Right lobe of liver (tissue), 6 donors: ENCODE measurements around the gene ERVMER34-1. TPM values are rescaled to one million over a fixed set of nuclear protein-coding genes. Genes with fewer than 3 reads are reported as not detected.

Experiments
- ATAC-seq, 4 donors: fragments of 200-7000 bp; cut with Tn5 transposase; one replicate each; pipeline ENCODE4 v1.9.1; 2020; ENCODE audit warnings: mild to moderate bottlenecking in 4 of 4, moderate library complexity in 4 of 4
- DNase-seq, 3 donors: peaks; one replicate each; pipeline ENCODE4 v3.0.0-alpha.2; 2020
- H3K27ac ChIP-seq, 3 donors: fragments of 200-600 bp; one replicate each; pipeline ENCODE4 v1.8.0; 2022
- H3K27me3 ChIP-seq, 2 donors: fragments of 200-600 bp; one replicate each; pipeline ENCODE4 v1.8.0; 2022
- H3K36me3 ChIP-seq, 4 donors: fragments of 200-600 bp; sonication (generic) in 1 of 4; one replicate each; pipeline versions ENCODE4 v1.5.1 to v1.8.0; 2017 to 2022; ENCODE audit warnings: control low read depth in 1 of 4
- H3K4me1 ChIP-seq, 4 donors: fragments of 200-600 bp; sonication (generic) in 1 of 4; one replicate each; pipeline versions ENCODE4 v1.5.1 to v1.8.0; 2017 to 2022; ENCODE audit warnings: control low read depth in 1 of 4
- H3K4me3 ChIP-seq, 3 donors: fragments of 200-600 bp; one replicate each; pipeline ENCODE4 v1.8.0; 2022
- H3K9me3 ChIP-seq, 4 donors: fragments of 200-600 bp; sonication (generic) in 1 of 4; one replicate each; pipeline versions ENCODE4 v1.5.1 to v1.8.0; 2017 to 2022; ENCODE audit warnings: control low read depth in 1 of 4
- POLR2A ChIP-seq: fragments of 450-650 bp; IDR thresholded peaks from one replicate; pipeline ENCODE4 v1.6.1; 2017; ENCODE audit warnings: antibody characterized with exemption, mild to moderate bottlenecking
- WGBS: methylation state at CpG from one replicate; pipeline ENCODE4 v1.1.6; 2018; ENCODE audit warnings: low coverage, low lambda C conversion rate; ENCODE audit not compliant: insufficient coverage; ENCODE audit errors: missing lambda C conversion rate; 5-methylcytosine and 5-hydroxymethylcytosine counted together
- intact Hi-C, 2 donors: fragments of 100-400 bp; cut with DNase I; formaldehyde crosslinking; loops; one replicate each; pipeline versions ENCODE4 v1.11.2 to v1.14.1; 2022
- total RNA-seq, 6 experiments: library from RNA; depleted of rRNA in 2 of 6; stranded (reverse); fragments of >200 nt in 2 of 6; fragmentation: NEBNext Ultra II Directional in 3 of 6; extraction: Animal tissue kit (Norgen Biotek cat#: 25700) in 3 of 6; gene quantifications; one replicate each; pipeline versions ENCODE4 v1.1.0 to v1.2.4, GENCODE V29; 2016 to 2023
- TF ChIP-seq, protein P1 (sequence below), 4 donors: fragments of 200-600 bp in 3 of 4; fragments of 450-650 bp in 1 of 4; IDR thresholded peaks; one replicate each; pipeline versions ENCODE4 v1.5.1 to v1.8.0; 2016 to 2022; ENCODE audit warnings: antibody characterized with exemption in 4 of 4, mild to moderate bottlenecking in 2 of 4
- donor health status: DM: no; HTN: yes; CAD: no.
- donor health status: DM: no; HTN: no; CAD: no.
- donor health status: DM: no; HTN: no; CAD: no.
- donor health status: DM: no; HTN: yes; CAD: no.
- donor health status: DM: no; HTN: yes; CAD: no.

Gene ERVMER34-1
- total RNA-seq, 6 experiments from 2014 or later: 0.04 to 0.20 (median 0.15) TPM; not detected in 2

DNA sequence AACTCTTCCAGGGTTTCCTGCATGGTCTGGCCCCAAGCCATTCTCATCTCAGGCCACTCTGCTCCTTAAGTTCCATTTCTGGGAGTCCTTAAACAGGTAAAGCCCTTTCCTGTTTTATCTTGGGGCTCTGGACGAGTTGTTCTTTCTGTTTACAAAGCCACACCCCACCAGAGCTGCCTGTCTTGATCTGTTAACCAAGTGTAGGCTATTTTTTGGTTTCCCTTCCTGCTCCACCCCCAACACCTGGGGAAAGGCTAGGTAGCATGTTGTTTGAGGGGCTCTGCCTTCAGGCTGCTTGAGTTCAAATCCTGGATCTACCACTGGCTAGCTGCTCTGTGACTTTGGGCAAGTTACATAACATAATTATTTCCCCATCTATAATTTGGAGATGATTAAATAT, 40.0 kb downstream of the ERVMER34-1 start:
- peaks cover 0 to 10% (median 4%) of the 10 kb centered on the region in 4 donors for H3K4me1 ChIP-seq
- no peak overlapping the region for H3K27ac ChIP-seq
- no peaks in the 10 kb centered on the region for H3K9me3 ChIP-seq
- no peaks in the 10 kb centered on the region for H3K27me3 ChIP-seq
- ATAC-seq (no peak), DNase-seq (no peak)
- intact Hi-C loops: no loop called here
- WGBS: 0% methylated on average over 1 of the region's 1 CpG
- no peak overlapping the region for H3K4me3 ChIP-seq
- no peak for TF ChIP-seq POLR2A
- TF ChIP-seq, protein P1, sequence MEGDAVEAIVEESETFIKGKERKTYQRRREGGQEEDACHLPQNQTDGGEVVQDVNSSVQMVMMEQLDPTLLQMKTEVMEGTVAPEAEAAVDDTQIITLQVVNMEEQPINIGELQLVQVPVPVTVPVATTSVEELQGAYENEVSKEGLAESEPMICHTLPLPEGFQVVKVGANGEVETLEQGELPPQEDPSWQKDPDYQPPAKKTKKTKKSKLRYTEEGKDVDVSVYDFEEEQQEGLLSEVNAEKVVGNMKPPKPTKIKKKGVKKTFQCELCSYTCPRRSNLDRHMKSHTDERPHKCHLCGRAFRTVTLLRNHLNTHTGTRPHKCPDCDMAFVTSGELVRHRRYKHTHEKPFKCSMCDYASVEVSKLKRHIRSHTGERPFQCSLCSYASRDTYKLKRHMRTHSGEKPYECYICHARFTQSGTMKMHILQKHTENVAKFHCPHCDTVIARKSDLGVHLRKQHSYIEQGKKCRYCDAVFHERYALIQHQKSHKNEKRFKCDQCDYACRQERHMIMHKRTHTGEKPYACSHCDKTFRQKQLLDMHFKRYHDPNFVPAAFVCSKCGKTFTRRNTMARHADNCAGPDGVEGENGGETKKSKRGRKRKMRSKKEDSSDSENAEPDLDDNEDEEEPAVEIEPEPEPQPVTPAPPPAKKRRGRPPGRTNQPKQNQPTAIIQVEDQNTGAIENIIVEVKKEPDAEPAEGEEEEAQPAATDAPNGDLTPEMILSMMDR (IDR thresholded peaks at IDR 0.05): no peak
- H3K36me3 ChIP-seq: peaks cover 0 to 20% (median 0%) of the 10 kb centered on the region in 4 donors

DNA sequence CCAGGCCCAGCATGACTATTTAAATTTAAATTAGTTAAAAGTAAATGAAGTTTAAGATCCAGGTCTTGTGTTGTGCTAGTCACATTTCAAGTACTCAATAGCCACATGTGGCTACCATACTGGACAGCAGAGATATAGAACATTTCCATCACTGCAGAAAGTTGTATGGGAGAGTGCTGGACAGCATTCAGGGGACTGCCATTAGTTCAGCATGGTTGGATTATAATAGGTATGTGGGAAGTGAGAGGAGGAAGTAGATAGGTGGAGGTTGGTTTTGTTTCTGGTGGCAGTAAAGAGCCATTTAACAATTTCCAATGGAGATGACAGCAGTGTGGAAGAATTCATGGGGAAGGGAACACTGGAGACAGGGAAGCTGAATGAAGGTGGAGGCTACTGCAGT, 42.1 kb downstream of the ERVMER34-1 start:
- Histone ChIP-seq H3K27me3 (no peaks in the 10 kb centered on the region), H3K27ac (no peak overlapping the region), H3K4me1 (peaks cover 0 to 10% (median 4%) of the 10 kb centered on the region in 4 donors), H3K36me3 (peaks cover 0 to 4% (median 0%) of the 10 kb centered on the region in 4 donors), H3K9me3 (no peaks in the 10 kb centered on the region), H3K4me3 (no peak overlapping the region)
- TF ChIP-seq, protein P1 (IDR thresholded peaks at IDR 0.05): no peak
- TF ChIP-seq POLR2A: no peak
- intact Hi-C loops: no loop called here
- DNase-seq (no peak), ATAC-seq (no peak)

DNA sequence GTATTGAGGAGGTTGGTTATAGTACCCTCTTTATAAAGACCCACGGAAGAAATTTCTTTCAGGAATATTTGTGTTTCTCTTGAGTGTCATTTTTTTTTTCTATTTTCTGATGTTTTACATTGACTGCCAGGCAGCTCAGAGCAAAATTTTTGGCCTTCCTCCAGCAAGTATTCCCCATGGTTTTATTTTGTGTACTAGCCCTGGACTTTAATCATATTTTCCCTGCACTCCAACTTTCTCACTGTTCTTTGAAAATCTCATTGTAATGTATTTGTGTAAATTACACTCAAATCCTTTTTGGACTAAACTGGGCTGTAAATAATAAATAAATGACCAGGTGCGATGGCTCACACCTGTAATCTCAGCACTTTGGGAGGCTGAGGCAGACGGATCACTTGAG, 46.6 kb downstream of the ERVMER34-1 start:
- no peaks in the 10 kb centered on the region for H3K36me3 ChIP-seq
- no peak overlapping the region for H3K4me3 ChIP-seq
- intact Hi-C loops: no loop called here
- no peaks in the 10 kb centered on the region for H3K4me1 ChIP-seq
- no peak for ATAC-seq
- H3K27me3 ChIP-seq: no peaks in the 10 kb centered on the region
- WGBS: 75% methylated on average over 3 of the region's 3 CpGs
- H3K27ac ChIP-seq: no peak overlapping the region
- H3K9me3 ChIP-seq: no peaks in the 10 kb centered on the region
- TF ChIP-seq, protein P1 (IDR thresholded peaks at IDR 0.05): no peak
- no peak for TF ChIP-seq POLR2A
- DNase-seq: no peak

DNA sequence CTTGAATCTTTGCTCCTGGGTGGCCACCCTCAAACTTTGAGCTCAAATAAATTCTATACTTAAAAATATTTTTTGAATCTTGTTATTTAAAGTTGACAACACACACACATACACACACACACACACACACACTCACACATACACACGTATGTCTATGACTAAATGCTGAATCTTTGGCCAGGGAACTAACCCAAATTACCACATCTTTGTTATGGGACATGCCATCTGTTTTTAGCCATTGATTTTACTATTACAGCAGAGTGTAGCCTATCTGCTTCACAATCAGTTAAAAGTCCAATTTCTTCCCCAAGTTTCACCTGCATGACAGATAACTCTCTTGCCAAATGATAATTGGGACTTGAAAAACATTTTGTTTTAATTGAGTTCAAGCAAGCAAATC, 47.1 kb downstream of the ERVMER34-1 start:
- TF ChIP-seq, protein P1 (IDR thresholded peaks at IDR 0.05): no peak
- no peak for TF ChIP-seq POLR2A
- H3K36me3 ChIP-seq: no peaks in the 10 kb centered on the region
- no peak for DNase-seq
- H3K27me3 ChIP-seq: no peaks in the 10 kb centered on the region
- H3K9me3 ChIP-seq: no peaks in the 10 kb centered on the region
- peak in 2 of 4 donors; percentile 74 to 77 for ATAC-seq
- H3K4me3 ChIP-seq: no peak overlapping the region
- H3K4me1 ChIP-seq: no peaks in the 10 kb centered on the region
- intact Hi-C loops: no loop called here
- 20% methylated on average over 1 of the region's 1 CpG for WGBS
- no peak overlapping the region for H3K27ac ChIP-seq

DNA sequence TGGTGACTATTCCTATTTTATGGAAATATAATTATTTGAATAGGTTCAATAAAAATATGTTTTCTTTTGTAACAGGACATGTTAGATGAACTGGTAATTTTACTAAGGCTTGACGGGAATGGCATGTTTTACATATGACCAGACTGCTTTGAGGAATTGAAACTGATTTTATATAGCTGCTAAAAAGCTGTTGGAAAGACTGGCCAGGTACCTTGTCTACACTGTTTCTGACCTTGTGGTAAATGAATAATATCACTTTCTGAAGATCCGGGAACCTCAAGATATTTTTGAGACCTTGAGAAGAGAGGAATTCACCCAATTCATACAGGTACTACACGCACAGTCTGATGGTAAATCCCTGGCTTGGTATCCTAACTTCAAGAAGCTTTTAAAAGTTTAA, 50.0 kb downstream of the ERVMER34-1 start:
- Histone ChIP-seq H3K4me1 (no peaks in the 10 kb centered on the region), H3K9me3 (no peaks in the 10 kb centered on the region), H3K27me3 (no peaks in the 10 kb centered on the region), H3K4me3 (no peak overlapping the region), H3K27ac (no peak overlapping the region), H3K36me3 (no peaks in the 10 kb centered on the region)
- intact Hi-C loops: no loop called here
- DNase-seq: no peak
- no peak for TF ChIP-seq POLR2A
- TF ChIP-seq, protein P1 (IDR thresholded peaks at IDR 0.05): no peak
- 78% methylated on average over 3 of the region's 3 CpGs for WGBS
- ATAC-seq: no peak
